SU-DHL-6 (cell line): Measurements from ENCODE around the gene RPS26.

Source experiments
- H2AFZ ChIP-seq: fragments of 200-600 bp; sonication (generic); 2 replicates; pipeline ENCODE4 v1.6.1; 2014; ENCODE audit warnings: low read depth, mild to moderate bottlenecking, moderate library complexity, mixed read lengths, antibody characterized with exemption, low read length; ENCODE audit not compliant: severe bottlenecking
- H3F3A ChIP-seq: fragments of 200-600 bp; shearing (Covaris generic); 2 replicates; pipeline ENCODE4 v1.6.0; 2016; ENCODE audit warnings: antibody characterized with exemption, mild to moderate bottlenecking; ENCODE audit not compliant: insufficient read depth
- H3K27ac ChIP-seq: fragments of 200-600 bp; sonication (generic); 2 replicates; pipeline ENCODE4 v1.5.1; 2016; ENCODE audit warnings: low read depth, mild to moderate bottlenecking, low read length, moderate library complexity, mixed read lengths
- H3K27me3 ChIP-seq: fragments of 200-600 bp; sonication (generic), shearing (Covaris generic); 2 replicates; pipeline ENCODE4 v1.6.0; 2014; ENCODE audit warnings: mild to moderate bottlenecking, low read length
- H3K36me3 ChIP-seq: fragments of 200-600 bp; sonication (generic); 2 replicates; pipeline ENCODE4 v1.6.1; 2014; ENCODE audit warnings: mild to moderate bottlenecking, low read length, mixed read lengths
- H3K4me2 ChIP-seq: fragments of 300-600, 200-600 bp; shearing (Covaris generic), sonication (generic); 2 replicates; pipeline ENCODE4 v1.6.0; 2014; ENCODE audit warnings: low read length, low read depth, mild to moderate bottlenecking; ENCODE audit not compliant: poor library complexity, severe bottlenecking
- H3K4me3 ChIP-seq: fragments of 200-600 bp; sonication (generic); 2 replicates; pipeline ENCODE4 v1.5.1; 2014; ENCODE audit warnings: antibody characterized with exemption, low read length, mild to moderate bottlenecking, mixed read lengths; ENCODE audit not compliant: insufficient read depth, poor library complexity, severe bottlenecking
- H3K79me2 ChIP-seq: fragments of 200-600 bp; sonication (generic); 2 replicates; pipeline ENCODE4 v1.6.1; 2014; ENCODE audit warnings: mild to moderate bottlenecking, low read length, moderate library complexity; ENCODE audit not compliant: insufficient read depth
- H3K9ac ChIP-seq: fragments of 200-600 bp; sonication (generic); 2 replicates; pipeline ENCODE4 v1.7.0; 2014; ENCODE audit warnings: mild to moderate bottlenecking, low read length
- H3K9me2 ChIP-seq: fragments of 200-600 bp; sonication (generic); replicated peaks from 2 replicates; pipeline ENCODE4 v1.6.1; 2014; ENCODE audit warnings: low read length; ENCODE audit not compliant: insufficient read depth
- H3K9me3 ChIP-seq: fragments of 200-600 bp; sonication (generic); 2 replicates; pipeline ENCODE4 v1.6.1; 2014; ENCODE audit warnings: low read length, mixed read lengths; ENCODE audit not compliant: insufficient read depth
- H4K20me1 ChIP-seq: fragments of 200-600 bp; sonication (generic); 2 replicates; pipeline ENCODE4 v1.6.1; 2014; ENCODE audit warnings: low read depth, mild to moderate bottlenecking, antibody characterized with exemption, low read length, moderate library complexity, mixed read lengths
- CTCF ChIP-seq: fragments of 200-600 bp; sonication (generic); IDR thresholded peaks from one replicate; pipeline ENCODE4 v1.5.1; 2017; ENCODE audit warnings: antibody characterized with exemption, mild to moderate bottlenecking, low read length, moderate library complexity; ENCODE audit not compliant: insufficient read depth, poor library complexity, severe bottlenecking
- EZH2phosphoT487 ChIP-seq: fragments of 200-600 bp; sonication (generic), shearing (Covaris generic); conservative IDR thresholded peaks from 2 replicates; pipeline ENCODE4 v1.6.1; 2018; ENCODE audit warnings: mild to moderate bottlenecking, antibody characterized with exemption, low read length, moderate library complexity, mixed read lengths

Gene RPS26

GRCh38 chr12:56010111-56010570 lies 31.6 kb upstream of the RPS26 start:
- TF ChIP-seq EZH2phosphoT487 (no peak), CTCF (no peak)
- H3K27ac ChIP-seq = no peak overlapping the region

DNA sequence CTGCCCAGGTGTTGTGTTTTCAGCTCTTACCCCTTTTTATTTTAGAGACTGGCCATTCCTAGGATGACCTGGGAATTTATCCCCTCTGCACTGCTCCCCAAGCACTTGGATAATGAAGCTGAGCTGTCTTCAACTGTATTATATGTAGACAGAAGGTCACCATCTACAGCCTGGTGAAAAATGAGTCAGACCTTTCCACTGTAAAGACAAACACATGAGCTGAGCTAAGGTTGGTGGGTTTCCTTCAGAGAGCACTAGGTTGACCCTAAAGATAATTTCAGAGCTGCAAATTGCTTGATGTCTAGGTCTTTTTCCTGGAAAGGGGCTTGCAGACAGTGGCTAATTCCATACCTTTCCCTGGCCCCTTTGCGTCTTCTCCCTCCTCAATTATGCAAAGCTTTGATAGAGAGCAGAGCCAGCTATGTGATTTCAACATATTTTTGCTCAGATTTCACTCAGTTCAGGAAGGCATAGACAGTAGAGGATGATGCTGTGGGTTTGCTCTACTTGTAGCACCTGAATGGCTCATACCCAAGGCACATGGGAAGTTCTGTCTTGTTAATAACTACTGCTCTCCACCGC lies 30.1 kb upstream of the RPS26 start:
- H3K79me2 ChIP-seq = no peaks in the 10 kb centered on the region
- H3K4me3 ChIP-seq = no peak overlapping the region
- TF ChIP-seq EZH2phosphoT487 = no peak
- TF ChIP-seq CTCF = no peak
- H3K4me2 ChIP-seq = no peak overlapping the region
- H3K36me3 ChIP-seq = no peaks in the 10 kb centered on the region
- H2AFZ ChIP-seq = no peak overlapping the region
- H3K9me3 ChIP-seq = no peaks in the 10 kb centered on the region
- H3K9me2 ChIP-seq = no peaks in the 10 kb centered on the region
- no peaks in the 10 kb centered on the region for H3F3A ChIP-seq
- H3K27me3 ChIP-seq = no peaks in the 10 kb centered on the region
- no peaks in the 10 kb centered on the region for H4K20me1 ChIP-seq
- H3K27ac ChIP-seq = no peak overlapping the region
- H3K9ac ChIP-seq = no peak overlapping the region

More at GRCh38 chr12:56010111-56010570, 31.6 kb upstream of the RPS26 start:
- no peaks in the 10 kb centered on the region for H3K36me3 ChIP-seq
- H3K27me3 ChIP-seq = no peaks in the 10 kb centered on the region
- no peaks in the 10 kb centered on the region for H3K9me3 ChIP-seq
- H3K4me3 ChIP-seq = no peak overlapping the region
- no peaks in the 10 kb centered on the region for H3F3A ChIP-seq
- no peak overlapping the region for H3K9ac ChIP-seq
- no peak overlapping the region for H2AFZ ChIP-seq
- H4K20me1 ChIP-seq = no peaks in the 10 kb centered on the region
- H3K9me2 ChIP-seq = no peaks in the 10 kb centered on the region
- H3K4me2 ChIP-seq = no peak overlapping the region
- H3K79me2 ChIP-seq = no peaks in the 10 kb centered on the region

- H3K27me3 ChIP-seq = no peaks in the 10 kb centered on the region
These were observed 28.2 kb upstream of the RPS26 start for GRCh38 chr12:56013482-56013881.

More at GRCh38 chr12:56013482-56013881, 28.2 kb upstream of the RPS26 start:
- no peak overlapping the region for H3K4me3 ChIP-seq
- no peaks in the 10 kb centered on the region for H3K79me2 ChIP-seq
- H3F3A ChIP-seq = no peaks in the 10 kb centered on the region
- no peaks in the 10 kb centered on the region for H3K36me3 ChIP-seq
- no peaks in the 10 kb centered on the region for H3K9me3 ChIP-seq
- no peaks in the 10 kb centered on the region for H3K9me2 ChIP-seq
- no peak overlapping the region for H3K4me2 ChIP-seq
- no peak for TF ChIP-seq CTCF
- no peak for TF ChIP-seq EZH2phosphoT487
- H2AFZ ChIP-seq = no peak overlapping the region
- no peak overlapping the region for H3K9ac ChIP-seq
- no peak overlapping the region for H3K27ac ChIP-seq
- H4K20me1 ChIP-seq = no peaks in the 10 kb centered on the region
